ENCODE results near the gene INSYN2B.

Gene INSYN2B

DNA sequence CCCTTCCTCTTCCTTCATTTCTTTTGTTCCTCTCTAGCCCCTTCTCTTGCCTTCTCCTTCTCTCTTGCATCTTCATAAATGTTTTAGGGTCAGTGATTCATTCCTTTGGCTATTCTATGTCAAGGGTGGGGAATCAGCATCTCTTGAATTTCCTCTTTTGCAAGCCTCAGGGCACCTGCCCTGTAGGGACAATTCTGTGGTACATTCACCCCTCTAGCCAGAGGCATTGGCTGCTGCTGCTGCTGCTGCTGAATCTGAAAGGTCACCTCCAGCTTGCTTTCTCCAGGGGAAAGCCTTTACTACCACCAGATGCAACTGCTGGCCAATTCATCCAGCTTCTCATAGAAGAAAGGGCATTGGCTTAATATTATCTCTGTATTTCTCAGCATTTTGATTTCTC, 87.3 kb downstream of the INSYN2B start:
- H3K79me1 ChIP-seq (ENCODE audit: low read depth, low read length), result no peaks in the 10 kb centered on the region
- peaks cover 0 to 2% (median 0%) of the 10 kb centered on the region in 3 experiments for H3K27me3 ChIP-seq (ENCODE audit: control insufficient read depth in 3 of 3, insufficient read depth in 3 of 3, low read depth in 1 of 3, low read length in 3 of 3)
- H3K4me2 ChIP-seq (ENCODE audit: insufficient read depth, low read length, poor library complexity, severe bottlenecking), result no peak overlapping the region
- DNase-seq (ENCODE audit: low spot score), result no peak
- no peaks in the 10 kb centered on the region for H3K36me3 ChIP-seq (replicated peaks in 1 of 2; ENCODE audit: control insufficient read depth in 2 of 2, insufficient read depth in 2 of 2, low read length in 2 of 2)
- H3K4me1 ChIP-seq (ENCODE audit: control insufficient read depth in 2 of 2, insufficient read depth in 1 of 2, low read depth in 1 of 2, low read length in 2 of 2), result no peaks in the 10 kb centered on the region
- H4K8ac ChIP-seq (ENCODE audit: low read depth, low read length), result no peak overlapping the region
- H3K18ac ChIP-seq (ENCODE audit: low read length), result no peak overlapping the region
- no peak overlapping the region for H2AK5ac ChIP-seq (ENCODE audit: low read depth, low read length)
- no peak overlapping the region for H2BK5ac ChIP-seq (ENCODE audit: low read length)
- no peak overlapping the region for H2AFZ ChIP-seq (ENCODE audit: low read length)
- H4K91ac ChIP-seq (ENCODE audit: low read depth, low read length, poor library complexity), result no peak overlapping the region
- no peak overlapping the region for H3K23ac ChIP-seq (ENCODE audit: low read depth, low read length, poor library complexity)
- H2BK120ac ChIP-seq (ENCODE audit: low read depth, low read length), result no peak overlapping the region
- no peak overlapping the region for H2BK12ac ChIP-seq (ENCODE audit: low read length)
- H3K4me3 ChIP-seq (ENCODE audit: low read length in 2 of 2), result no peak overlapping the region
- H3K4ac ChIP-seq (ENCODE audit: low read length), result no peak overlapping the region
- no peak overlapping the region for H2BK15ac ChIP-seq (ENCODE audit: low read length)
- H3K14ac ChIP-seq (ENCODE audit: low read length), result no peak overlapping the region
- H3K9me3 ChIP-seq (replicated peaks in 1 of 2; ENCODE audit: control insufficient read depth in 2 of 2, insufficient read depth in 1 of 2, low read depth in 1 of 2, low read length in 2 of 2), result no peaks in the 10 kb centered on the region
- H3K27ac ChIP-seq (replicated peaks; ENCODE audit: low read length), result no peak overlapping the region
- no peak overlapping the region for H3K9ac ChIP-seq (ENCODE audit: low read depth, low read length, poor library complexity)

GRCh38 chr5:169889572-169889971, 90.7 kb downstream of the INSYN2B start:
- Histone ChIP-seq H3K18ac (ENCODE audit: low read length) (no peak overlapping the region), H3K23ac (ENCODE audit: low read depth, low read length, poor library complexity) (no peak overlapping the region), H2AFZ (ENCODE audit: low read length) (no peak overlapping the region), H3K36me3 (replicated peaks in 1 of 2; ENCODE audit: control insufficient read depth in 2 of 2, insufficient read depth in 2 of 2, low read length in 2 of 2) (no peaks in the 10 kb centered on the region), H3K9ac (ENCODE audit: low read depth, low read length, poor library complexity) (no peak overlapping the region), H3K4ac (ENCODE audit: low read length) (no peak overlapping the region), H3K9me3 (replicated peaks in 1 of 2; ENCODE audit: control insufficient read depth in 2 of 2, insufficient read depth in 1 of 2, low read depth in 1 of 2, low read length in 2 of 2) (no peaks in the 10 kb centered on the region), H3K79me1 (ENCODE audit: low read depth, low read length) (no peaks in the 10 kb centered on the region), H3K4me2 (ENCODE audit: insufficient read depth, low read length, poor library complexity, severe bottlenecking) (no peak overlapping the region), H2BK12ac (ENCODE audit: low read length) (no peak overlapping the region), H4K8ac (ENCODE audit: low read depth, low read length) (no peak overlapping the region), H4K91ac (ENCODE audit: low read depth, low read length, poor library complexity) (no peak overlapping the region), H2BK120ac (ENCODE audit: low read depth, low read length) (no peak overlapping the region), H2BK5ac (ENCODE audit: low read length) (no peak overlapping the region), H3K4me1 (ENCODE audit: control insufficient read depth in 2 of 2, insufficient read depth in 1 of 2, low read depth in 1 of 2, low read length in 2 of 2) (no peaks in the 10 kb centered on the region), H3K14ac (ENCODE audit: low read length) (no peak overlapping the region), H3K27me3 (ENCODE audit: control insufficient read depth in 3 of 3, insufficient read depth in 3 of 3, low read depth in 1 of 3, low read length in 3 of 3) (peaks cover 0 to under 1% (median 0%) of the 10 kb centered on the region in 3 experiments), H2BK15ac (ENCODE audit: low read length) (no peak overlapping the region), H2AK5ac (ENCODE audit: low read depth, low read length) (no peak overlapping the region), H3K4me3 (ENCODE audit: low read length in 2 of 2) (no peak overlapping the region), H3K27ac (replicated peaks; ENCODE audit: low read length) (no peak overlapping the region)
- DNase-seq (ENCODE audit: low spot score), result no peak
- WGBS, 2 donors (ENCODE audit: extremely low coverage in 2 of 2, insufficient read length in 2 of 2, insufficient replicate concordance in 1 of 2), result no CpG with 5 or more reads among the region's 4 CpGs

DNA sequence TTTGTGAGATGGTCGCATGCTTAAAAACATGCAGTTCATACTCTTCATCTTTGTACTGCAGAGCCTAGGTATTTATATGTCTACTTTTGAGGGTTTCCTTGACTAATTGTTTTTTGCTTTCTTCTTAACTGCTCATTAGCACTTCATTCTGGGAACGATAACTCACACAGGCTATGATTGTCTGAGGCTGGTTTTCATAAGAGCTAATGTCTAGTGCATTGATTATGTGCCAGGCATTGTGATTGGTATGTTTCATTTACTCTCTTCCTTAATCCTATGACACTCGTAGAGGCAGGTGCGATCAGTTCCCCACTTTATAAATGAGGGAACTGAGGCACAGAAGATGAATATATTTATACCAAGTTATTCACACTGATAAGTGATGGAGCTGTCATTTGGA, 93.6 kb downstream of the INSYN2B start:
- H3K79me1 ChIP-seq (ENCODE audit: low read depth, low read length), result no peaks in the 10 kb centered on the region
- no peak overlapping the region for H3K23ac ChIP-seq (ENCODE audit: low read depth, low read length, poor library complexity)
- H3K4me2 ChIP-seq (ENCODE audit: insufficient read depth, low read length, poor library complexity, severe bottlenecking), result no peak overlapping the region
- no peak overlapping the region for H2BK120ac ChIP-seq (ENCODE audit: low read depth, low read length)
- no peak overlapping the region for H3K4ac ChIP-seq (ENCODE audit: low read length)
- H2BK12ac ChIP-seq (ENCODE audit: low read length), result no peak overlapping the region
- DNase-seq (ENCODE audit: low spot score), result no peak
- H2BK5ac ChIP-seq (ENCODE audit: low read length), result no peak overlapping the region
- no peak overlapping the region for H3K4me3 ChIP-seq (ENCODE audit: low read length in 2 of 2)
- H2AFZ ChIP-seq (ENCODE audit: low read length), result no peak overlapping the region
- no peak overlapping the region for H3K18ac ChIP-seq (ENCODE audit: low read length)
- H2AK5ac ChIP-seq (ENCODE audit: low read depth, low read length), result no peak overlapping the region
- H3K4me1 ChIP-seq (ENCODE audit: control insufficient read depth in 2 of 2, insufficient read depth in 1 of 2, low read depth in 1 of 2, low read length in 2 of 2), result peaks cover 0 to 2% of the 10 kb centered on the region in 2 donors
- no peak overlapping the region for H4K91ac ChIP-seq (ENCODE audit: low read depth, low read length, poor library complexity)
- no peaks in the 10 kb centered on the region for H3K36me3 ChIP-seq (replicated peaks in 1 of 2; ENCODE audit: control insufficient read depth in 2 of 2, insufficient read depth in 2 of 2, low read length in 2 of 2)
- no peak overlapping the region for H4K8ac ChIP-seq (ENCODE audit: low read depth, low read length)
- no peak overlapping the region for H3K14ac ChIP-seq (ENCODE audit: low read length)
- no peaks in the 10 kb centered on the region for H3K27me3 ChIP-seq (ENCODE audit: control insufficient read depth in 3 of 3, insufficient read depth in 3 of 3, low read depth in 1 of 3, low read length in 3 of 3)
- no peaks in the 10 kb centered on the region for H3K9me3 ChIP-seq (replicated peaks in 1 of 2; ENCODE audit: control insufficient read depth in 2 of 2, insufficient read depth in 1 of 2, low read depth in 1 of 2, low read length in 2 of 2)
- WGBS, 2 donors (ENCODE audit: extremely low coverage in 2 of 2, insufficient read length in 2 of 2, insufficient replicate concordance in 1 of 2), result no CpG with 5 or more reads among the region's 4 CpGs
- no peak overlapping the region for H3K9ac ChIP-seq (ENCODE audit: low read depth, low read length, poor library complexity)
- H3K27ac ChIP-seq (replicated peaks; ENCODE audit: low read length), result no peak overlapping the region
- no peak overlapping the region for H2BK15ac ChIP-seq (ENCODE audit: low read length)

- no peak overlapping the region for H3K9ac ChIP-seq (ENCODE audit: low read depth, low read length, poor library complexity)
- H2BK12ac ChIP-seq (ENCODE audit: low read length), result no peak overlapping the region
- no peak overlapping the region for H3K4me2 ChIP-seq (ENCODE audit: insufficient read depth, low read length, poor library complexity, severe bottlenecking)
- no peak overlapping the region for H2AK5ac ChIP-seq (ENCODE audit: low read depth, low read length)
- H3K4me1 ChIP-seq (ENCODE audit: control insufficient read depth in 2 of 2, insufficient read depth in 1 of 2, low read depth in 1 of 2, low read length in 2 of 2), result peaks cover 0 to 2% of the 10 kb centered on the region in 2 donors
- H3K9me3 ChIP-seq (replicated peaks in 1 of 2; ENCODE audit: control insufficient read depth in 2 of 2, insufficient read depth in 1 of 2, low read depth in 1 of 2, low read length in 2 of 2), result no peaks in the 10 kb centered on the region
- no peak overlapping the region for H2BK15ac ChIP-seq (ENCODE audit: low read length)
- no peak overlapping the region for H4K91ac ChIP-seq (ENCODE audit: low read depth, low read length, poor library complexity)
- H3K79me1 ChIP-seq (ENCODE audit: low read depth, low read length), result no peaks in the 10 kb centered on the region
- no peak overlapping the region for H4K8ac ChIP-seq (ENCODE audit: low read depth, low read length)
- no peak overlapping the region for H3K23ac ChIP-seq (ENCODE audit: low read depth, low read length, poor library complexity)
- no peak for DNase-seq (ENCODE audit: low spot score)
- H2BK5ac ChIP-seq (ENCODE audit: low read length), result no peak overlapping the region
- H2AFZ ChIP-seq (ENCODE audit: low read length), result no peak overlapping the region
- no peaks in the 10 kb centered on the region for H3K27me3 ChIP-seq (ENCODE audit: control insufficient read depth in 3 of 3, insufficient read depth in 3 of 3, low read depth in 1 of 3, low read length in 3 of 3)
- no peak overlapping the region for H3K14ac ChIP-seq (ENCODE audit: low read length)
- no peak overlapping the region for H2BK120ac ChIP-seq (ENCODE audit: low read depth, low read length)
- no peak overlapping the region for H3K4me3 ChIP-seq (ENCODE audit: low read length in 2 of 2)
- H3K36me3 ChIP-seq (replicated peaks in 1 of 2; ENCODE audit: control insufficient read depth in 2 of 2, insufficient read depth in 2 of 2, low read length in 2 of 2), result no peaks in the 10 kb centered on the region
- no peak overlapping the region for H3K18ac ChIP-seq (ENCODE audit: low read length)
- WGBS, 2 donors (ENCODE audit: extremely low coverage in 2 of 2, insufficient read length in 2 of 2, insufficient replicate concordance in 1 of 2), result no CpG with 5 or more reads among the region's 2 CpGs
- no peak overlapping the region for H3K27ac ChIP-seq (replicated peaks; ENCODE audit: low read length)
- no peak overlapping the region for H3K4ac ChIP-seq (ENCODE audit: low read length)
Measured at GRCh38 chr5:169886033-169886432, 94.3 kb downstream of the INSYN2B start.

Measured in neuronal stem cell (in vitro differentiated cells).